KOPT-K1 (cell line): Measurements from ENCODE around the gene OXSR1.
"Not testable (repeated sequence)": the region's sequence is repeated elsewhere in the genome, so short reads cannot be mapped to it uniquely, and the experiment has no call there.

Experiments used
- H3K27ac ChIP-seq: fragments of 200-600 bp; sonication (generic); 2 replicates; pipeline ENCODE4 v1.5.1; 2016; ENCODE audit warnings: antibody characterized with exemption, mild to moderate bottlenecking, low read depth, low read length; ENCODE audit not compliant: poor library complexity, severe bottlenecking
- H3K36me3 ChIP-seq: fragments of 200-600 bp; sonication (generic); 2 replicates; pipeline ENCODE4 v1.5.1; 2017; ENCODE audit warnings: antibody characterized with exemption, mild to moderate bottlenecking, low read length, moderate library complexity; ENCODE audit not compliant: insufficient read depth
- H3K9me3 ChIP-seq: fragments of 200-600 bp; sonication (generic); 2 replicates; pipeline ENCODE4 v1.5.1; 2017; ENCODE audit warnings: antibody characterized with exemption, low read length, mild to moderate bottlenecking; ENCODE audit not compliant: insufficient read depth, poor library complexity, severe bottlenecking

Gene OXSR1

DNA sequence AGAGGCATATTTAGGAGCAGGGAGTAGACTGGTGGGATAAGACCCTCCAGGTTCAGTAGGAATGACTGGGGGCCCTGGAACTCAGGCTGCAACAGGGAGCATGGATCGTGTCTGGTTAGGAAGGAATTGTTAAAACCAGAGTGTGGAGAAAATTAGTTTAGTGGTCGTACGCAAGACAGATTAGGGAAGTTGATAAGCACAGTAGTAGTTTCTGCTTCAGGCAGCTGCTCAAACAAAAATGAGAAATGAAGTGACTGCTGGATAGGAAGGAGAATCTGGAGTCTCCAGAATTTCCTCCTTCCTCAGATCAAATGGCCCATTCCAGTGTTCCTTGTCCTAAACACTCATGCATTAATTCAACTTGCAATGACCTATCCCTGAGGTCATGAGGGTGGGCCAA, 15.6 kb upstream of the OXSR1 start:
- peaks cover 20% of the 10 kb centered on the region for H3K9me3 ChIP-seq
- no peaks in the 10 kb centered on the region for H3K36me3 ChIP-seq
- no peak overlapping the region for H3K27ac ChIP-seq

DNA sequence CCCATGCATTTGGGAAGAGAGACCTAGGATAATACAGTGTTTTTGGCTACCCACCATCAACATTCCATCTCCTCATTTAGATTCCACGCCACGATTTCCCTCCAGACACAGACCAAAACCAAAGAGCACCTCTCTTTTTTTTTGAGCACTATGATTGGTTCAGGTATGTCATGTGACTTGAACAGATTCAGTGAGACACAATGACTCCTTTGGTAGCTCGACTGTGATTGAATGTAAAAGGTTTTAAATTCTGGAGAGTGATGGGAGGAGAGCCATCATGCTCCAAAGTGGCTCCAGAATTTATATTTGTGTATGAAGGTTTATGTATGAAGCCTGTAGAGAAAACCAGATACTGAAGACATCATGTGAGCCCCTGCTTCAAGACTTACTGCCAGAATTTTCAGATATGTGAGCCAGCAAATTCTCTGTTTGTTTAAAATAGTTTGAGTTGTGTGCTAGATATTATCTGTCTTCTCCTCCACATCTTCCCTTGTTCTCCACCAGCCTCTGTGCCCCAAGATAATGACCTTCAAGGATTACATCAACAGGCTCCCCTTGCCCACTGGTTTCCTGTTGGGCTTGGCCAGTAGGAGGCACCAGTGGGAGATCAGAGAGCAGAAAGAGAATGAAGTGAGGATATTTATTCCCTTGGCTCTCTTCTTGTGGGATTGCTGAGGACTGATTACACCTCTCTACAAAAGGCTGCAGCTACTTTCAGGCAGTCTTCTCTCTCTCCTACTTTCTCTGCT, 14.4 kb upstream of the OXSR1 start:
- Histone ChIP-seq H3K36me3 (no peaks in the 10 kb centered on the region), H3K9me3 (peaks cover 13% of the 10 kb centered on the region), H3K27ac (no peak overlapping the region)

DNA sequence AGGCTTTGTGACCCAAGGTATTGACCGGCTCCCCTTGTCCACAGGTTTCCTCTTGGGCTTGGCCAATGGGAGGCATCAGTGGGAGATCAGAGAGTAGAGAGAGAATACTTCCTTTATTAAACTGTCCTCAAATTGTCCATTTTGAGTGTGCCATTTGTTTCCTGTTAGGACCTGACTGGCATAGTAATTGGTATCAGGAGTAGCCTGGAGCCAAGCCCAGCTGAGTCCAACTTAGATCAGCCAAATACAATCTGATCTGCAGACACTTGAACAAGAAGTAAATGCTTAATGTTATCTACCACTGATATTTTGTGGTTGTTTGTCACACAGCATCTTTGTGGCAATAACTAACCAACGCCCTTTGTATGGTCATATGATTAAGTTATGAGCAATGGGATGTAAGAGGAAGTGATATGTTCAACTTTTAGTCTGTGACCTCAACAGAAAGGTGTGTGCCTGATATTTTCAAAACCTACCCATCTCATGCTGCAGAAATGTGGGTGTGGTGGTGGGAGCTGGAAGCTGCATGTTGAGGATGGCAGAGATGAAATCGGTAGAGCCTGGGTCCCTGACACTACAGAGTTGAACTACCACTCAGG, 13.6 kb upstream of the OXSR1 start:
- H3K9me3 ChIP-seq, result peaks cover 5% of the 10 kb centered on the region
- H3K36me3 ChIP-seq, result no peaks in the 10 kb centered on the region
- H3K27ac ChIP-seq, result no peak overlapping the region

- no peaks in the 10 kb centered on the region for H3K9me3 ChIP-seq
- no peaks in the 10 kb centered on the region for H3K36me3 ChIP-seq
- H3K27ac ChIP-seq, result no peak overlapping the region
Observed at GRCh38 chr3:38152609-38153008, 12.7 kb upstream of the OXSR1 start.

DNA sequence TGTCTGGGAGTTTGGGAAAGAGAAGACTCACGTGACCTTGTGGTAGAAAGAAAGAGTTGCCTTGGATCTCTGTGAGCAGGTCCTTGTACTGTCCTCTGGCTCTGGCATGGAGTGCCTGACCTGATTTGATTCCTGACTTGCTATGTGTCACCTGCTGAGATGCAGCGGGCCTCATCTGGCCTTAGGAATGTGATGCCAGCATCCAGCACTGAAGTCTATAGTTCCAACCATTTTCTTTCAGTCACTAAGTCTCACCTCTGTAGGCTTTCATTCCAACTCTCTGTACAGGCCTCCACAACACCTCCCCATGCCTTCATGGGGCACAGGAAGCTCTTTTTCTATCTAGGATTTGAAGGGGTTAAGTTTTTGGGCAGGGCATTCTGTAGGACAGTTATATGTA, 12.1 kb upstream of the OXSR1 start:
- H3K27ac ChIP-seq, result no peak overlapping the region
- no peaks in the 10 kb centered on the region for H3K36me3 ChIP-seq
- H3K9me3 ChIP-seq, result no peaks in the 10 kb centered on the region

- Histone ChIP-seq H3K9me3 (no peaks in the 10 kb centered on the region), H3K36me3 (no peaks in the 10 kb centered on the region), H3K27ac (no peak overlapping the region)
Observed at GRCh38 chr3:38154033-38154494, 11.3 kb upstream of the OXSR1 start.

DNA sequence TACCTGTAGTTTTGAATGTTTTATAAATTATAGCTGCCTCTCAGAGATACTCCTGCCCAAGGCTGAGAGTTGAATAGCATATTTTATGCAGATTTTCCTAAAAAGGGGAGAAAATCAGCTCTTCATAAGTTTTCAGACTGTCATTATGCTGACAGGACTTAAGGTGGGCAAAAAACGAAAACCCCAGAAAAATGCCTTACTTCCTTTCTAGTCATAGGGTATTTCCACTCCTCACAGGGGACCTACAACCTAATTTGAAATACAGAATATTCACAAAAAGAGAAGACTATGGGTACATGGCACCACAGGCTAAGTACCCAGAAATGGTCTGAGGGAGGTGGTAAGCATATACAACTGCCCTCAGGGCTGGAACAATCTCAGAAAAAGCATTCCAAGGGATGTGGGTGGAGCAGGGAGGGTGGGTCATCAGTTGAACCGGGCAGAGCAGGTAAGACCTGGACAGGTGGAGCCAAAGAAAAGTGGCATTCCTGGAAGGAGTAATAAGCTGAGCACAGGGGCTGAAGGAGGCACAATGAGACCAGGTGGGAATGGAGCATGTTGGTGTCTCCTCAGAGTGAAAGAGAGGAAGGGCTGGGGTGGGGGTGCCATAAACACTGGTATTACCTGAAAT, 10.6 kb upstream of the OXSR1 start:
- H3K9me3 ChIP-seq, result no peaks in the 10 kb centered on the region

GRCh38 chr3:38155825-38156224, 9.5 kb upstream of the OXSR1 start:
- Histone ChIP-seq H3K27ac (no peak overlapping the region), H3K36me3 (no peaks in the 10 kb centered on the region)

More for the DNA sequence above, 10.6 kb upstream of the OXSR1 start:
- H3K36me3 ChIP-seq, result no peaks in the 10 kb centered on the region
- H3K27ac ChIP-seq, result no peak overlapping the region

DNA sequence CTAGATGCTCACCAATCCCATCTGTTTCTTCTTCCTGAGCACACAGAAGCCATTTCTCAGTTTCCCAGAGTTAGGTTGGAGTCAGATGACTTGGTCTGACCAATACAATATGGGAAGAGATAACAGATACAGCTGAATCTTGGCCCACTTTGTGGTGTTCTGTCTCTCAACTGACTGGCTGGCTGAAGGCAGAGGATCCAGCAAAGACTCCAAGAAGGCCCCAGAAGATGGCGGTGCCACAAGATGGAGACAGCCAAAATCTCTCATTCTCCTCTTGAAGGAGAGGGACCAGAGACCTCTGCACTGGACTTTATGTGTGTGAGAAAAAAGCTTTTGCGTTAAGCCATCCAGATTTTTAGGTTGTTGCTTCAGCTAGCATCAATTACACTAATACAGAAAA, 8.2 kb upstream of the OXSR1 start:
- Histone ChIP-seq H3K36me3 (no peaks in the 10 kb centered on the region), H3K27ac (no peak overlapping the region), H3K9me3 (no peaks in the 10 kb centered on the region)

More at GRCh38 chr3:38155825-38156224, 9.5 kb upstream of the OXSR1 start:
- no peaks in the 10 kb centered on the region for H3K9me3 ChIP-seq

DNA sequence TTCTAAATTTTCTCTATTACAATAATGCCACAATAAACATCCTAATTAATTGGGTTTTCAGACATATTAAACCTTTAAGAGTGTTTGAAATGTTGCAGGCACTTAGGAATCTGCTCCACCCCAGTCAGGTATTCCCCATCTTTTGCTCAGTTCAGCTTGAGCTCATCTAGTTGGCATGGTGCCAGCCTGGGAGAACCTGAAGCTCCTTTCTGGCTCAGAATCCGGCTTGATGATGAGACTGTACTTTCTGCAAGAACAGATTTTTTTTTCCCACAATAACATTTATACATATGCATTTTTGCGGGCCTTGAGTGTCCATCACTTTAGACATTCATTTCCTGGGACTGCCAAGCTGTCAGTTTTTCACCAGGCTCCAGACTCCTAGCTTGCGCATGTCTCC, 7.7 kb upstream of the OXSR1 start:
- no peaks in the 10 kb centered on the region for H3K36me3 ChIP-seq
- H3K9me3 ChIP-seq, result no peaks in the 10 kb centered on the region
- H3K27ac ChIP-seq, result no peak overlapping the region

DNA sequence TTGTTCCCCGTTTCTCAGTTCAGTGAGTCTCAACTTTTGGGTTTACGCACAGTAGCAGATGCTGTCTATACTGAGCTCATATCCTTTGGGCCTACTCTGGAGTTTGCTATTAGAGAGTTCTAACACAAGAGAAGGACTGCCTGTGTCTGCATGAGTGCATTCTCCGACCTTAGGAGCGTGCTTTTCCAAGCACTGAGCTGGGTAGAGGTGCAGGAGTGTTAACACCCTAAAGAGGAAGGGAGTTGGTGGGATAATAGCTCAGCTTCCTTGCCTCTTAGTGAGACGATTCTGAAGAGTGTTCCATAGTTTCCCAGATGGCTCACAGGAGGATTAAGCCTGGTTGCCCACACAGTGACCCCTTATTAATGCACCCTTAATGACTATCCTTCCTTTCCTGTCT, 6.9 kb upstream of the OXSR1 start:
- Histone ChIP-seq H3K27ac (no peak overlapping the region), H3K9me3 (no peaks in the 10 kb centered on the region), H3K36me3 (no peaks in the 10 kb centered on the region)

DNA sequence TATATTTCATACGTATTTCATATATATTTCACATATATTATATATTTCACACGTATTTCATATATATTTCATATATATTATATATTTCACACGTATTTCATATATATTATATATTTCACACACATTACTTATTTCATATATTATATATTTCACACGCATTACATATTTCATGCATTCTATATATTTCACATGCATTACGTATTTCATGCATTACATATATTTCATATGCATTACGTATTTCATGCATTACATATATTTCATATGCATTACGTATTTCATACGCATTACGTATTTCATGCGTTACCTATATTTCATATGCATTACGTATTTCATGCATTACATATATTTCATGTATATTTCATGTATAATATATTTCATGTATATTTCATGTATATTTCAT, 4.6 kb upstream of the OXSR1 start:
- H3K9me3 ChIP-seq, H3K27ac ChIP-seq, H3K36me3 ChIP-seq: not testable (repeated sequence)

DNA sequence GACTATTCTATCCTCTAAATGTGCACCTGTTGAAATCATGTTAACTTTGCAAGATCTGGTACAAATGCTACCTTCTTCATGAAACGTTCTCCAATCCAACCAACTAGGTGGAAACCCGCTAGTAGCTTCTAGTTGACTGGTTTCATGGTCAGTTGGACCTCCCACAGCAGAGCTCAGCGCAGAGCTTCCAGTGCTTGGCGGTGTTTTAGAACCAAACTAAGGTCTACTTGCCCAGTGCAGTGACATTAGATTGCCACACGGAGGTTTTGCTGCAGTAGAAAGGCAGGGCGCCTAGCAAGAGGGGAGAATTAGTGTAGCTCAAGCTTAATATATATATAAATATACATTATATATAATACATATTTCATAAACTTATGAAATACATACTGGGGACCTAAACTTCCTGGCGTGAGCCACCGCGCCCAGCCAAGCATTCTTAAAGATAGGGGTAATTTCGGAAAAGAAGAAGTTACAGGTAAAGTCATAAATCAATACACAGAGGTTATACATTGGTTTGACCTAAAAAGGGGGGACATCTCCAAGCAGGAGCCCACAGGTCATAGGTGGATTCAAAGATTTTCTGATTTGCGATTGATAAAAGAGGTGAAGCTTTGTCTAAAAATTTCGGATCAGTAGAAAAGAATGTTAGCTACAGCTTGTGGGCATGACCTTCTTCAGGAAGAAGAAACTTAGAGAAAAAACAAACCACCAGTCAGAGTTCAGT, 2.1 kb upstream of the OXSR1 start:
- no peak overlapping the region for H3K27ac ChIP-seq
- H3K36me3 ChIP-seq, result no peaks in the 10 kb centered on the region
- no peaks in the 10 kb centered on the region for H3K9me3 ChIP-seq

DNA sequence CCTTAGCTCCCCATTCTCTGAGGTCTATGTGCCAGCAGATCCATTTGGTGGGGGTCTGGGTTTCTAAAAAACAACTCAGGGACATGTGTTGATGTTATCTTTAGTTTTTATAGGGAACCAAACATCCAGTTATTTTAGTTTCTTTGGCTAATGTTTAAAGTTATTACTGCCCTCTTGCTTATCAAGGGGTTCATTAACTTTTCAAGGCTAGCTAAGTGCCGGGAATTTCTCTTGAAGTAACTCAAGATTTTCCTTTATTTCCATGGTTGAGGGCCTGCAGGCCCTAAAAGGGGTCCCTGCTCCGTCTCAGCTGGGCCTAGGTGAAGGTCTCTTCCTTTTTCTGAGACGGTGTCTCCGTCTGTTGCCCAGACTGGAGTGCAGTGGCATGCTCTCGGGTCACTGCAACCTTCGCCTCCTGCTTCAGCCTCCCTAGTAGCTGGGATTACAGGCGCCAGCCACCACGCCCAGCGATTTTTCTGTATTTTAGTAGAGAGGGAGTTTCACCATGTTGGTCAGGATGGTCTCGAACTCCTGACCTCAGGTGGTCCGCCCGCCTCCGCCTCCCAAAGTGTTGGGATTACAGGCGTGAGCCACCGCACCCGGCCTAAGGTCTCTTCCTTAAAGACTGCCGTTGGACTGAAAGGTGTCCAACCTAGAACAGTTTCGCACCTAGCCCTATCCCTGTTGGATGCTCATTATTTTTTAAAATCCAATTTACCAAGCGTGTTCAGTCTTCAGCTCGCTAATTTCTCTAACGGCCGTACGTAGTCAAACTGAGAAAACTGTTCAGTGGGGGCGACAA, 1.3 kb upstream of the OXSR1 start:
- H3K9me3 ChIP-seq, result no peaks in the 10 kb centered on the region
- no peaks in the 10 kb centered on the region for H3K36me3 ChIP-seq
- H3K27ac ChIP-seq, result peak overlapping the region; percentile 99

GRCh38 chr3:38164643-38164951, 740 bp upstream of the OXSR1 start:
- Histone ChIP-seq H3K36me3 (no peaks in the 10 kb centered on the region), H3K9me3 (no peaks in the 10 kb centered on the region), H3K27ac (peak overlapping the region; percentile 99)
